Stimulated activated CD8-positive, alpha-beta memory T cell treated with anti-CD3 and anti-CD28 coated beads, Interleukin-4, amount 100 ng/mL, for 24 hours (primary cell): Measurements from ENCODE around the gene HCRTR1.

Source experiments
- DNase-seq: peaks from one replicate; pipeline ENCODE4 v3.0.0-alpha.2; 2020; ENCODE audit warnings: low read depth

Gene HCRTR1

GRCh38 chr1:31667065-31667785 is 49.7 kb downstream of the HCRTR1 start:
- no peak for DNase-seq

- DNase-seq = no peak
Observed at GRCh38 chr1:31668303-31668883, 50.9 kb downstream of the HCRTR1 start.

DNA sequence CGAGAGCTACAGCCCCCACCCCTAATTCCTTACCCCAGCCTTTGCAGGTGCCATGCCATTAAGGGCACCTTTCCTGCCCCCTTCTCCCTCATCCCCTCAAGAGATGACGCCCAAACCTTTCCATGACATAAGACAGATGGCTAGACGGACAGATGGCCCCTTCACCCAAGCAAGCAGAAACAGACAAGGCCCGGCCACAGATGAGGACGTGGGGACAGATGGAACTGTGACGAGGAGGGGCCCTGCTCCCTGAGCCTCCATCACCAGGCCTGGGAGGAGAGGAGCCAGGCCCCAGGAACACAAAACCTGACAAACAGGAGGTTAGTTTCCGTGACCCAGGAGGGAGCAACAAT is 51.9 kb downstream of the HCRTR1 start:
- no peak for DNase-seq

- no peak for DNase-seq
Observed at GRCh38 chr1:31669786-31670592, 52.5 kb downstream of the HCRTR1 start.

DNA sequence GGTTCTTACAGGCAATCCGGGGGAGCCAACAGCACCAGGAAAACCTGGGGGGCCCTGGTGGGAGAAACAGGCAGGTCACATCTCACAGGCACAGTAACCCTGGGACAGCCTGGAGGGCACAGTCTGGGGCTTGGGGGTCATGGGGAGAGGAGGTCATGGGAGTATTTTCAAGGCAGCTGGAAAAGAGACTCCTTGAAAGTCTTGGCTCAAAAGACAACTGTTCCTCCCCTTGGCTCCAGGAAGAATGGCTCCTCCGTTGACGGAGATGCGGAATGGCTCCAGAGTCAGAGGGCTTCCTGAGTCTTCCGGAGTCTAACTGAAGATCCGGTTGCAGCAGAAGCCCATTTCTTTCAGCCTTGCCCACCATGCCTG is 53.1 kb downstream of the HCRTR1 start:
- DNase-seq = no peak

DNA sequence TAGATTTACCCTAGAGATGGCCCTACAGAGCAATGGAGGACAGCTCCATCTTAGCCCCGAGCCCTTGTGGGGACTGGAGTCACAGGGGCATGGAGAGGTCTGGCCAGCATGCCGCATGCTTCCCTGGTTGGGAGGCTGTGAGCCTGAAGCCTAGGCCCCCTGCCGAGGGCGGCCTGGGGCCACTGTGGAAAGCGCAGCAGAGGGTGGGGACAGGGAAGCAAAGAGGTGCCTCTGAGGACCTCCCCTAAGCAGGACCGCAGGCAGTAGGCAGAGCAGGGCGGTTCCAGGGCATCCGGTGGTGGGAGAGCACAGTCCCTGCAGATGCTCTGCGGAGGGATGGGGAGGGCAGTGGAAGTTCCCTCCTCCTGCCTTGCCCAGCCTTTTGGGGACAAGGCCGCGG is 53.7 kb downstream of the HCRTR1 start:
- no peak for DNase-seq

DNA sequence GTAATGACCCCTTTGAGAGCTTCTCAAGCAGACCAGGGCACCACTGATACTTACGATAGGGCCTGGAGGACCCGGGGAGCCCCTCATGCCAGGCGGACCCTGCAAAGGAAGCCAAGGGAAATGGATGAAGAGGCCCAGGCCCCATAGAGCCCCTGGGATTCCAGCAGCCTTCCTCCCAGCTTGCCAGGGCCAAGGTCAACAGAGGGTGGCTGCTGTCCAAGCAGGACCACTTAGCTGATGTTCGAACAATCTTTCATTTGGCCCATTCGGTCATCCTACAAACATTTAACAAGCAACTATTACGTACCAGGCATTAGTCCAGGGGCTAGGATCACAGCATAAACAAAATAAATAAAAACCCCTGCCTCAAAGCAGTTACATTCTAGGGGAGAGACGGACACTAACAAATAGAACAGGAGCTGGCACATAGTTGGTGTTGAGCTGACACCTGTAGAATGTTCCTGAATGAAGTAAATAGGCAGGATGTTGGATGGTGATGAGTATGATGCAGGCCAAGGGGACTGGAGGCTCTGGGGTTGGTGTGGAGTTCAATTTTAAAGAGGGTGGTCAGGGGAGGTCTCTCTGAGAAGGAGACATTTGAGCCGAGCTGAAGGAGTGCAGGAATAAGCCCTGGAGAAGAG is 54.2 kb downstream of the HCRTR1 start:
- DNase-seq = no peak

GRCh38 chr1:31672986-31673385 is 55.5 kb downstream of the HCRTR1 start:
- no peak for DNase-seq

DNA sequence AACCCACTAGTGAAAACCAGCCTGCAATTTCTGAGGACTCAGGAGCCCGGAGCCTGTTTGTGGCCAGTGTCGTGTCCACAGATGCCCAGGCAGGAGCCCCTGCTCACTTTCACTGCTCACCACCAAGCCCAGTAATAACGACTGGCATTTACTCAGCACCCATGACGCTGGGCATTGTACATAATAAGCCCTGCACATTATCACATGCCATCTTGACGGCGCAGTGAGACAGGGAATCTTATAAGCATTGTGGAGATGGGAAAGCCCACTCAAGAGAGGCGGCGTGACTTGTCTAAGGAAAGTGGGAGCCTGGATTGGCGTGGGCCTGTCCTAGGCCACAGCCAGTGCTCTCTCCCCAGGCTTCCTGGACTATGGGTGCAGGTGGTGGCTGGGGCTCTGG is 55.9 kb downstream of the HCRTR1 start:
- no peak for DNase-seq

DNA sequence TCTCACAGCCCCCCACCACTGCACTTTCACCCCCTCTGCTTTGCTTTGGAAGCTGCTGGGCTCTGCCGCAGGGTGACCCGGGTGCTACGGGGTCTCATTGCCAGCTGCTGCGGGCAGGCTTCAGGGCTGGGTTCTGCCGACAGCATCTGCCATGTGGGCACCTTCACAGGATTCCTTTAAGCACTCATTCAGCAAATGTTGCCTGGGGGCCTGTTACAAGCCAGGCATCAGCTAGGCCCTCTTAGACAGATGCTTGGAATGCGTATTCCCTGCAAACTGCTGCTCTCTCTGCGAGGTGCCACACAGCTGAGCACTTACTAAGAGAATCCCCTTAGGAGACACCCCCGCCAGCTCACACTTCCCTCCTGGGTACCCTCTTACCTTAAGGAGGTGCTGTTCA is 57.1 kb downstream of the HCRTR1 start:
- no peak for DNase-seq

DNA sequence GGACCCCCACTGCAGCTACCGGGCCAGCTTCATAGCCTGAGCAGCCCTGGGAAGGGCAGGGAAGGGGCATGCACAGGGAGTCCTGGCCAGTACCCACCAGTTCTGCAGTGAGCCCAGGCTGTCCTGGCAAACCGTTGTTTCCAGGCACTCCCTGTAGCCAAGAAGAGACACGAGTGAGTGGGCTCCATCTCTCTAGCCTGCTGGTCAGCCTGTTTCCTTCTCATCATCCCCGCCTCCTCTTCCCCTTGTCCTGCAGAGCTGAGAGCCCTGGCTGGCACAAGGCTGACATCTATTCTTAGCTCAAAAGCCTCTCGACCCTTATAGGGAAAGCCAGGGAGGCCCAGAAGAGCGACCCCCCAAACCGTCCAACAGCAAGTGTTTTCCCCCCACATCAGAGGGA is 57.7 kb downstream of the HCRTR1 start:
- no peak for DNase-seq

- DNase-seq = no peak
Observed at GRCh38 chr1:31675756-31676155, 58.3 kb downstream of the HCRTR1 start.
